ENCODE results near the gene GPC5. TPM values are rescaled to one million over a fixed set of nuclear protein-coding genes. Genes with fewer than 3 reads are reported as not detected.

Gene GPC5
- total and polyA plus RNA-seq, 2 of the 13 experiments (the other 11 are each of a cell fraction or from before 2014, with no cell fraction given): 0.02 to 0.07 TPM

DNA sequence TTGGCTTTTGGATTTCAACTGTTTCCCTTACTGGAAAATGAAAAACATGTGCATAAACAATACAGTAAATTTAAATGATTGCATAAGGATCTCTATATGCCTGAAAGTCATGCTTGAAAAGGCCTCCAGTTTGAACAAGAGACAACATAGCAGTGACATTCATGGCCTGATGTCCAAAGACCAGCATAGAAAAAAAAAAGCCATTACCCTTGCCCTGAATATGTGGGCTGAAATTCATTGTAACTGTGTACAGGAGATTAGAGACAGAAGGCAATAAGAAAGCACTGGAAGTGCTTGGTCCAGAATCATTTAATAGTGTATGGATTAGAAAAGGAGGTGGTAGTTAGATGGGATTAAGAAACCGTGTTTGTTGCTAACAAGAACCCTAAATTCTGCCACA lies 35.5 kb upstream of the GPC5 start (continued):
- TF ChIP-seq FOXP4 (CRISPR knock-in tag; IDR thresholded peaks at IDR 0.05) (peak; percentile 69), ZFP82 (CRISPR knock-in tag; IDR thresholded peaks at IDR 0.05; ENCODE audit: borderline replicate concordance) (no peak), KAT8 (CRISPR knock-in tag; IDR thresholded peaks at IDR 0.05) (peak; percentile 56; the same call in 1 of the 2 replicates), NR1H2 (CRISPR knock-in tag; IDR thresholded peaks at IDR 0.05; ENCODE audit: borderline replicate concordance, low read depth) (no peak), TBL1XR1 (IDR thresholded peaks at IDR 0.05; ENCODE audit: borderline replicate concordance, low read length, partially characterized antibody) (peak; percentile 47), SAP130 (CRISPR knock-in tag; IDR thresholded peaks at IDR 0.05; ENCODE audit: low read depth) (peak; percentile 57), ZNF432 (CRISPR knock-in tag; IDR thresholded peaks at IDR 0.05; ENCODE audit: borderline replicate concordance) (no peak), NONO (IDR thresholded peaks at IDR 0.05) (no peak), NONO (CRISPR knock-in tag; conservative IDR thresholded peaks at IDR 0.05) (no peak), SALL1 (CRISPR knock-in tag; IDR thresholded peaks at IDR 0.05) (peak; percentile 62; the same call in 1 of the 2 replicates), BRF2 (CRISPR knock-in tag; IDR thresholded peaks at IDR 0.05) (no peak), ZNF543 (CRISPR knock-in tag; IDR thresholded peaks at IDR 0.05) (no peak), ZNF362 (CRISPR knock-in tag; IDR thresholded peaks at IDR 0.05; ENCODE audit: borderline replicate concordance) (peak; percentile 95), MLLT10 (CRISPR knock-in tag; IDR thresholded peaks at IDR 0.05) (no peak), ISL2 (CRISPR knock-in tag; IDR thresholded peaks at IDR 0.05) (peak; percentile 57; the same call in 1 of the 2 replicates), ZNF331 (CRISPR knock-in tag; IDR thresholded peaks at IDR 0.05) (0 out of 2 replicates have a peak, but pooled peaks have one; percentile 21), SOX5 (CRISPR knock-in tag; IDR thresholded peaks at IDR 0.05; ENCODE audit: borderline replicate concordance) (peak; percentile 57), PPARG (CRISPR knock-in tag; conservative IDR thresholded peaks at IDR 0.05) (peak; percentile 99), TFDP1 (CRISPR knock-in tag; IDR thresholded peaks at IDR 0.05; ENCODE audit: borderline replicate concordance) (no peak), CEBPG (CRISPR knock-in tag; IDR thresholded peaks at IDR 0.05) (0 out of 2 replicates have a peak, but pooled peaks have one; percentile 21), ZNF674 (CRISPR knock-in tag; IDR thresholded peaks at IDR 0.05; ENCODE audit: low read depth) (no peak)
- TF ChIP-seq, protein P1, sequence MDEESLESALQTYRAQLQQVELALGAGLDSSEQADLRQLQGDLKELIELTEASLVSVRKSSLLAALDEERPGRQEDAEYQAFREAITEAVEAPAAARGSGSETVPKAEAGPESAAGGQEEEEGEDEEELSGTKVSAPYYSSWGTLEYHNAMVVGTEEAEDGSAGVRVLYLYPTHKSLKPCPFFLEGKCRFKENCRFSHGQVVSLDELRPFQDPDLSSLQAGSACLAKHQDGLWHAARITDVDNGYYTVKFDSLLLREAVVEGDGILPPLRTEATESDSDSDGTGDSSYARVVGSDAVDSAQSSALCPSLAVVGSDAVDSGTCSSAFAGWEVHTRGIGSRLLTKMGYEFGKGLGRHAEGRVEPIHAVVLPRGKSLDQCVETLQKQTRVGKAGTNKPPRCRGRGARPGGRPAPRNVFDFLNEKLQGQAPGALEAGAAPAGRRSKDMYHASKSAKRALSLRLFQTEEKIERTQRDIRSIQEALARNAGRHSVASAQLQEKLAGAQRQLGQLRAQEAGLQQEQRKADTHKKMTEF (CRISPR knock-in tag; IDR thresholded peaks at IDR 0.05): peak; percentile 32; the same call in 1 of the 2 replicates
- TF ChIP-seq, protein P2, sequence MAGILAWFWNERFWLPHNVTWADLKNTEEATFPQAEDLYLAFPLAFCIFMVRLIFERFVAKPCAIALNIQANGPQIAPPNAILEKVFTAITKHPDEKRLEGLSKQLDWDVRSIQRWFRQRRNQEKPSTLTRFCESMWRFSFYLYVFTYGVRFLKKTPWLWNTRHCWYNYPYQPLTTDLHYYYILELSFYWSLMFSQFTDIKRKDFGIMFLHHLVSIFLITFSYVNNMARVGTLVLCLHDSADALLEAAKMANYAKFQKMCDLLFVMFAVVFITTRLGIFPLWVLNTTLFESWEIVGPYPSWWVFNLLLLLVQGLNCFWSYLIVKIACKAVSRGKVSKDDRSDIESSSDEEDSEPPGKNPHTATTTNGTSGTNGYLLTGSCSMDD (CRISPR knock-in tag; IDR thresholded peaks at IDR 0.05): no peak
- TF ChIP-seq, protein P3, sequence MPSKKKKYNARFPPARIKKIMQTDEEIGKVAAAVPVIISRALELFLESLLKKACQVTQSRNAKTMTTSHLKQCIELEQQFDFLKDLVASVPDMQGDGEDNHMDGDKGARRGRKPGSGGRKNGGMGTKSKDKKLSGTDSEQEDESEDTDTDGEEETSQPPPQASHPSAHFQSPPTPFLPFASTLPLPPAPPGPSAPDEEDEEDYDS (CRISPR knock-in tag; IDR thresholded peaks at IDR 0.05): peak; percentile 40; the same call in 1 of the 2 replicates

Data from HepG2 (cell line).